GM12875 (cell line): ENCODE data around the gene SLC22A23.

ENCODE experiments used
- H3K4me3 ChIP-seq: one replicate; pipeline ENCODE4 v1.5.1; 2011; ENCODE audit warnings: low read depth, low read length, control low read depth
- TF ChIP-seq, protein P1 (sequence below): IDR thresholded peaks from 2 replicates; pipeline ENCODE4 v1.5.1; 2011; ENCODE audit warnings: low read depth, mild to moderate bottlenecking, control low read depth, inconsistent platforms, low read length, moderate library complexity, borderline replicate concordance; ENCODE audit not compliant: insufficient read depth

Gene SLC22A23

DNA sequence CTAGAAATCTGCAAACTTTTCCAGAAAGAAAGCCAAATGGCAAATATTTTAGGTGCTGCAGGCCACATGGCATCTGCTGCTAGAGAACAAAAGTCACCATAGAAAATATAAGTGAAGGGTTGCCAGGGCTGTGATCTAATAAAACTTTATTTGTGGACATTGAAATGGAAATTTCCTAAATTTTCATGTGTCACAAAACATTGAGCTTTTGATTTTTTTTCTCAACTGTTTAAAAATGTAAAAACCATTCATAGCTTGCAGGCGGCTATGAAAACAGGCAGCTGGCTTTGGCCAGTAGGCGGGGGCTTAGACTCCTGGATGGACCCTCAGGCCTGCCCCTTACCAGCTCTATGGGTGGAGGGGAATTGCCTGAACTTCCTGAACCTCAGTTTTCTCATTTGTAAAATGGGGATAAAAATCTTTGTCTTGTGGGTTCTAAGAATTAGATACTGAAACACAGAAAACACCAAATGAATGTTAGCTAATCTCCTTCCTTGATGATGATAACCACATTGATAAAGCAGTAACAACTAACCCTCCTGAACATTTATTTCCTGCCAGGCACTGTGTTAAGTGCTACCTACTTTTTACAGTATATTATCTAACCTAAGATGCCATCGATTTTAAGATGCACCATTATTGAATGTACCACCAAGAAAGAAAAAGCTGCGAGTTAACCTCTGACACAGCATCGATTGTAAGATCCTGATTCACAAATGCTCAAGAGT is 85.5 kb downstream of the SLC22A23 start:
- TF ChIP-seq, protein P1, sequence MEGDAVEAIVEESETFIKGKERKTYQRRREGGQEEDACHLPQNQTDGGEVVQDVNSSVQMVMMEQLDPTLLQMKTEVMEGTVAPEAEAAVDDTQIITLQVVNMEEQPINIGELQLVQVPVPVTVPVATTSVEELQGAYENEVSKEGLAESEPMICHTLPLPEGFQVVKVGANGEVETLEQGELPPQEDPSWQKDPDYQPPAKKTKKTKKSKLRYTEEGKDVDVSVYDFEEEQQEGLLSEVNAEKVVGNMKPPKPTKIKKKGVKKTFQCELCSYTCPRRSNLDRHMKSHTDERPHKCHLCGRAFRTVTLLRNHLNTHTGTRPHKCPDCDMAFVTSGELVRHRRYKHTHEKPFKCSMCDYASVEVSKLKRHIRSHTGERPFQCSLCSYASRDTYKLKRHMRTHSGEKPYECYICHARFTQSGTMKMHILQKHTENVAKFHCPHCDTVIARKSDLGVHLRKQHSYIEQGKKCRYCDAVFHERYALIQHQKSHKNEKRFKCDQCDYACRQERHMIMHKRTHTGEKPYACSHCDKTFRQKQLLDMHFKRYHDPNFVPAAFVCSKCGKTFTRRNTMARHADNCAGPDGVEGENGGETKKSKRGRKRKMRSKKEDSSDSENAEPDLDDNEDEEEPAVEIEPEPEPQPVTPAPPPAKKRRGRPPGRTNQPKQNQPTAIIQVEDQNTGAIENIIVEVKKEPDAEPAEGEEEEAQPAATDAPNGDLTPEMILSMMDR = no peak
- no peak overlapping the region for H3K4me3 ChIP-seq

DNA sequence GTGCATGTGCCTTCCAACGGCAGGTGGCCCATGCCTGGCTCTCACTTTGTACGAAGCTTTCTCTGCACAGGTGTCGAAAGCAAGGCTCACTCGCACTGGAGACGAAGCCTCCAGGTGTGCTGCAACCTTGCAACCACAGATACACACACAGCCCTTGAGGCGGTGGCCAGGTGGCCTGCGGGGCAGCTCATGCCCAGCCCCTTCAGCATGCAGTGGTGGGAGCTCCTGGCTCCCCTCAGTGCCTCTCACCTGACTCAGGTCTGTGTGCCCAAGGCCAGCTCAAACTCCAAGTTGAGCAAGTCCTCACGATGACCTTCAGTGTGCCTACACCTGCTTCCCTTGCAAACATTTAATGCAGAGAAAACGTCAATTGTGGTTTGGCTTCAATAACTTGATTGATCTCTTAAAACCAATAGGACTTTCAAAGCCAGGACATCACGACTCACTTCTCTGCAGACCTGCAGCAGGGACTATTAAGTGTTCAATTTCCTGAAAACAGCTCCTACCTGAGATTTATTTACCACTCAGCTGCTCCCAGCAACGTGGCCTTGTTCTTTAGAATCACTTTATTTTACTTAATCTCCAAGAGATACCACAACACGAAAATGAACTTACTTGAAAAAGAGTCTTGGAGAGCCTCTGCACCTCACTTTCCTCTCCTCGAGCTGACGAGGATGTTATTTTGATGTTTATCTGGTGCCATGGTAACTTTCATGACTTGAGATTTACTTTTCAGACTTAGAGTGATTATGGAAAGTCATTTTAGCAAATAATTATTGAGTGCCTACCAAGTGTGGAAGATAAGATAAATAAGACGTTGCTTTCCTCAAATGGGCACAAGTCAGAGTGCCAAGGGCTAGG is 86.3 kb downstream of the SLC22A23 start:
- TF ChIP-seq, protein P1 = no peak
- H3K4me3 ChIP-seq = no peak overlapping the region

DNA sequence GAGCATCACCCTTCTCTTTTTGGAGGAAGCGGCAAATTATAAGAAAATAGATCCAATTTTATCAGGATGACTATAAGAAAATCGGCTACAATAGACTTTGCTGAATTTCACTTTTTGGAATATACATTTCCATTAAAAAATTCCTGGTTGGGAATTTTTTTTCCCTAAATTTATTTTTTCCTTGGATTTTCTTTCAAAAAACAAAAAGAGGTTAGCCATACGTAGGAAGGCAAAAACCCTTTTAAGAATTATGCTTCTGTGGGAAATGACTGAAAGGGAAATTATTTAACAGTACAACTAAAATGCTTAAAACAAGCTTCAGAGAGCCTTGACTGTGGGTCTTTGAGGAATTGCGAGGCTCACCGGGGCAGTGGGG is 86.9 kb downstream of the SLC22A23 start:
- TF ChIP-seq, protein P1 = no peak
- no peak overlapping the region for H3K4me3 ChIP-seq

DNA sequence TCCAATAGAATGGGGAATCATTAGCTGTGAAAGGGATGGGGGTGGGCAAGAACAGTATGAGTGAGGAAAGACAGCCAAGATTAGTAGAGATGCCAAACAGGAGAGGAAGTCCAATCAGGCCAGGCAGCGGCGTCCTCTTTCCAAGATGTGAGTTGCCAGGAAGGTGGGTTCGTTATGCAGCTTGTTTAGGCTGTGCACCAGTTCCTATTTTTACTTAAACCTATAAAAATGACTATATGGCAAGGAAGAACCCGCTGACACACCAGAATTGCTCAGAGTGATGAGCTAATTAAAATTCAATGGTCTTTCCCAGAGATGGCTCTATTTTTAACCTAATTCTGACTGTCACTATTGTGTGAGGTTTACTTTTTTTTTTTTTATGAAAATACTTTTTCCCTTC is 88.2 kb downstream of the SLC22A23 start:
- TF ChIP-seq, protein P1 = no peak

DNA sequence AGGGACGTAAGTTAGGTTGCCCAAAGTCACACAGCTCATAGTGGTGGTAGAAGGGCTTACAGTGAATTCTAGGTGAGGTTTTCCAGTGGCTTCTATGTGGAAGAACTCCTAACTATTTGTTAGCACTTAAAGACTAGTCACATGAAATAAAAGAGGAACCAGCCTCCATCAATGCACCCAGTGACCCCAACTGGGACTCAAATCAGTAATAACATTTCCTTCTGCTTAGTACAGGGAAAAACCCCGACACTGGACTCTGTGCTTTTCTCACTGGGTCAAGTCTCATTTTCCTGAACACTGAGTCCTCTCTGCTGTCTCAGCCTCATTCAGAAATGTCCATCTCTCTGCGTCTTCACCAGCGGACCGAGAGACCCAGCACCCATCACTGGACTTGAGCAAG is 89.2 kb downstream of the SLC22A23 start:
- TF ChIP-seq, protein P1 = no peak
- no peak overlapping the region for H3K4me3 ChIP-seq

More for the DNA sequence above, 88.2 kb downstream of the SLC22A23 start:
- H3K4me3 ChIP-seq = no peak overlapping the region

DNA sequence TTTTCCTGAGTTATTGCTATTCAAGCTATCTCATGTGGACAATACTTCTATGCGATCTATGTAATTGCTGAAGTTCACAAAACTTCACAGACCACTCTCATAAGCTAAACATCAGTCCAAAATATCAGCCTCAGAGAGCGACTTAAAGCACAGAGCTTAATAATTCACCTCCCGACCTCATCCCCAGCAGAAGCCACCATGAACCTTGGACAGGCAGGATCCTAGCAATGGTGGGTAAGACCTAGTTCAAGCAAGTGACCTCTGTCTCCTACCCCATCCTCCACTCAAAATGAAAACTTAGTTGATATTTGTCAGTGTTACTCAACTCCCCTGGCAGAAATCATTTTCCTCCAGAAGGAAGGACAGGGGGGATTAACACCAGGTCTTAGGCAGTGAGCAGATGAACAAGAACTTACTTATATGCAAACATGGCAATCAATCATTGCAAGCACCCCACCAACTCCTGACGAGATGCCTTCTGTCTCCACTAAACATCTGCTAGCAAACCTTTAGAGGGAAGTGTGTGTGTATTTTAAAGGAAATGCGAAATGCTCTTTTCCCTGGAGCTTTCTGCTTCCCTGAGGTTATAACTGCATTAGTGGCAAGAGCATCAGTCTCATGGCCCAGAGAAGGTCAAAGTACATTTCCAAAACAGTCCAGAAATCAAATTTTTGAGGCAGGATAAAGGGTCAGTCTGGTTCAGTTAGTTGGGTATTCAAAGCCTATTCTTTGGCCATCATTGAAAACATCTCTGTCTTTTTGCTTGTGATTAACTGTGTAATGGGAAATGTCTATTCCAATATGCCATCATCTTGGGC is 90.0 kb downstream of the SLC22A23 start:
- TF ChIP-seq, protein P1 = no peak
- no peak overlapping the region for H3K4me3 ChIP-seq
